ENCODE results near the gene SYCP2. TPM values are rescaled to one million over a fixed set of nuclear protein-coding genes. Genes with fewer than 3 reads are reported as not detected.

SYCP2 gene
- total and polyA plus RNA-seq, 11 donors: 0.59 to 2.6 (median 1.1) TPM

- DNase-seq (no peak), ATAC-seq (no peak)
- 0 to 1% (median 0%) methylated on average over 3 to 4 of the region's 4 CpGs for WGBS, 4 donors
- H3K4me1 ChIP-seq: peaks cover 3 to 69% (median 54%) of the 10 kb centered on the region in 12 donors
- H3K27ac ChIP-seq: peak overlapping the region; percentile 90 to 99 (median 96)
- no peaks in the 10 kb centered on the region for H3K27me3 ChIP-seq
- no peaks in the 10 kb centered on the region for H3K9me3 ChIP-seq
- peak overlapping the region; percentile 49 to 90 (median 76) for H3K4me3 ChIP-seq
- TF ChIP-seq, protein P1, sequence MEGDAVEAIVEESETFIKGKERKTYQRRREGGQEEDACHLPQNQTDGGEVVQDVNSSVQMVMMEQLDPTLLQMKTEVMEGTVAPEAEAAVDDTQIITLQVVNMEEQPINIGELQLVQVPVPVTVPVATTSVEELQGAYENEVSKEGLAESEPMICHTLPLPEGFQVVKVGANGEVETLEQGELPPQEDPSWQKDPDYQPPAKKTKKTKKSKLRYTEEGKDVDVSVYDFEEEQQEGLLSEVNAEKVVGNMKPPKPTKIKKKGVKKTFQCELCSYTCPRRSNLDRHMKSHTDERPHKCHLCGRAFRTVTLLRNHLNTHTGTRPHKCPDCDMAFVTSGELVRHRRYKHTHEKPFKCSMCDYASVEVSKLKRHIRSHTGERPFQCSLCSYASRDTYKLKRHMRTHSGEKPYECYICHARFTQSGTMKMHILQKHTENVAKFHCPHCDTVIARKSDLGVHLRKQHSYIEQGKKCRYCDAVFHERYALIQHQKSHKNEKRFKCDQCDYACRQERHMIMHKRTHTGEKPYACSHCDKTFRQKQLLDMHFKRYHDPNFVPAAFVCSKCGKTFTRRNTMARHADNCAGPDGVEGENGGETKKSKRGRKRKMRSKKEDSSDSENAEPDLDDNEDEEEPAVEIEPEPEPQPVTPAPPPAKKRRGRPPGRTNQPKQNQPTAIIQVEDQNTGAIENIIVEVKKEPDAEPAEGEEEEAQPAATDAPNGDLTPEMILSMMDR (IDR thresholded peaks at IDR 0.05): no peak
- no peak for TF ChIP-seq POLR2A (IDR thresholded peaks at IDR 0.05)
- intact Hi-C loops (cut with DNase I): loop anchor here in 5 of 10 donors (10.0 kb wide), 3 partner anchors 94 to 114 kb away; no protein-coding TSS in a partner anchor
- H3K36me3 ChIP-seq: peaks cover 0 to 44% (median 34%) of the 10 kb centered on the region in 9 donors
These were observed 7.5 kb upstream of the SYCP2 start for GRCh38 chr20:59940956-59941294.

- no peaks in the 10 kb centered on the region for H3K9me3 ChIP-seq
- H3K27ac ChIP-seq: peak within 1 kb of the TSS; percentile 90 to 99 (median 96)
- WGBS, 4 donors: 0 to 1% (median 1%) methylated on average over 20 to 57 of the region's 57 CpGs
- H3K36me3 ChIP-seq: peaks cover 0 to 38% (median 34%) of the 10 kb centered on the region in 9 donors
- TF ChIP-seq POLR2A (IDR thresholded peaks at IDR 0.05): peak in 1 of 2 donors; percentile 88
- TF ChIP-seq, protein P1 (IDR thresholded peaks at IDR 0.05): peak in 6 of 12 donors; percentile 15 to 46 (median 30)
- peak within 1 kb of the TSS; percentile 49 to 90 (median 76) for H3K4me3 ChIP-seq
- DNase-seq (peak; percentile 98 to 99 (median 98)), ATAC-seq (peak; percentile 89 to 96 (median 94))
- H3K27me3 ChIP-seq: no peaks in the 10 kb centered on the region
- H3K4me1 ChIP-seq: peaks cover 3 to 67% (median 51%) of the 10 kb centered on the region in 12 donors
- intact Hi-C loops (cut with DNase I): loop anchor here in 5 of 10 donors (10.0 kb wide), 3 partner anchors 94 to 114 kb away; no protein-coding TSS in a partner anchor
These were observed 6.9 kb upstream of the SYCP2 start, which contains the start of the genes FAM217B and PPP1R3D for GRCh38 chr20:59940129-59940955. TSS of gene FAM217B (plus strand) at chr20:59940389. CDS start at chr20:59943944, 3,555 bp downstream. TSS of gene PPP1R3D (minus strand) at chr20:59940305. CDS start at chr20:59939931, 374 bp downstream.

DNA sequence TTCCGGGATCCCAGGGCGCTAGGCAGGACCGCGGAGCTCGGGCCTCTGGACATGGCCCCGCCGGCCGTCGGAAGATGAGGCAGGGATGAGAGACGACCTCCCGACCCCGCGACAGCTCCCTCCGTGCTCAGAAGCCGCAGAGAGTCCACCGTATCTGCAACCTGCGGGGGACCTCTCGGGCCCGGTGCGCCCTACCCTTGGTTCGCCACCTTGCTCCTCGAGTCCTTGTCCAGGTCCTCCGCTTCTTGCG is 6.4 kb upstream of the SYCP2 start:
- no peaks in the 10 kb centered on the region for H3K9me3 ChIP-seq
- intact Hi-C loops (cut with DNase I): loop anchor here in 6 of 10 donors (10.0 kb wide), 4 partner anchors 95 to 155 kb away; no protein-coding TSS in a partner anchor
- peaks cover 0 to 32% (median 29%) of the 10 kb centered on the region in 9 donors for H3K36me3 ChIP-seq
- DNase-seq: peak; percentile 40 to 82 (median 57)
- H3K27ac ChIP-seq: peak overlapping the region; percentile 90 to 99 (median 96)
- TF ChIP-seq, protein P1 (IDR thresholded peaks at IDR 0.05): no peak
- TF ChIP-seq POLR2A (IDR thresholded peaks at IDR 0.05): no peak
- peak overlapping the region; percentile 49 to 90 (median 76) for H3K4me3 ChIP-seq
- 0 to 1% (median 0%) methylated on average over 14 to 24 of the region's 24 CpGs for WGBS, 4 donors
- H3K27me3 ChIP-seq: no peaks in the 10 kb centered on the region
- H3K4me1 ChIP-seq: peaks cover 3 to 62% (median 47%) of the 10 kb centered on the region in 12 donors
- ATAC-seq: peak; percentile 5 to 29 (median 10)

Measured in heart left ventricle (tissue), 16 donors.